Fibroblast of gingiva (primary cell): ENCODE data around the gene ZNF12.
"Not testable (repeated sequence)": the region's sequence is repeated elsewhere in the genome, so short reads cannot be mapped to it uniquely, and the experiment has no call there.

ENCODE experiments used
- DNase-seq: peaks from one replicate; pipeline ENCODE4 v3.0.0-alpha.2; 2011; ENCODE audit warnings: low read depth

ZNF12 gene

GRCh38 chr7:6691609-6692106, 15.1 kb downstream of the ZNF12 start:
- DNase-seq = peak; percentile 26

GRCh38 chr7:6691103-6691502, 15.6 kb downstream of the ZNF12 start:
- DNase-seq = no peak

- DNase-seq = no peak
These were observed 26.6 kb downstream of the ZNF12 start for GRCh38 chr7:6680146-6680545.

- no peak for DNase-seq
These were observed 30.8 kb downstream of the ZNF12 start for GRCh38 chr7:6675807-6676405.

- not testable (repeated sequence) for DNase-seq
These were observed 35.9 kb downstream of the ZNF12 start for GRCh38 chr7:6670851-6671250.

- no peak for DNase-seq
These were observed 48.0 kb downstream of the ZNF12 start for GRCh38 chr7:6658618-6659345.

GRCh38 chr7:6656413-6656812, 50.3 kb downstream of the ZNF12 start:
- no peak for DNase-seq

GRCh38 chr7:6655636-6656385, 50.9 kb downstream of the ZNF12 start:
- no peak for DNase-seq

- DNase-seq = no peak
These were observed 51.7 kb downstream of the ZNF12 start for GRCh38 chr7:6654842-6655610.

GRCh38 chr7:6654113-6654841, 52.5 kb downstream of the ZNF12 start:
- DNase-seq = no peak

GRCh38 chr7:6653071-6654003, 53.4 kb downstream of the ZNF12 start:
- DNase-seq = no peak

- DNase-seq = no peak
These were observed 54.2 kb downstream of the ZNF12 start for GRCh38 chr7:6652446-6653011.

- no peak for DNase-seq
These were observed 54.8 kb downstream of the ZNF12 start for GRCh38 chr7:6651851-6652445.

- no peak for DNase-seq
These were observed 56.2 kb downstream of the ZNF12 start for GRCh38 chr7:6650521-6651011.

- DNase-seq = no peak
These were observed 56.7 kb downstream of the ZNF12 start for GRCh38 chr7:6650086-6650485.

- no peak for DNase-seq
These were observed 57.3 kb downstream of the ZNF12 start for GRCh38 chr7:6649241-6649961.

GRCh38 chr7:6648815-6649104, 58.0 kb downstream of the ZNF12 start:
- no peak for DNase-seq

GRCh38 chr7:6648066-6648814, 58.5 kb downstream of the ZNF12 start:
- DNase-seq = no peak
